ENCODE measurements around the gene PRKCH. TPM values are rescaled to one million over a fixed set of nuclear protein-coding genes. Genes with fewer than 3 reads are reported as not detected.

The PRKCH gene
- total RNA-seq, 1 donor from 2014 or later: 43.0 TPM

- DNase-seq (ENCODE audit: low spot score): no peak
Measured at GRCh38 chr14:61420326-61420725, 98.9 kb downstream of the PRKCH start.

DNA sequence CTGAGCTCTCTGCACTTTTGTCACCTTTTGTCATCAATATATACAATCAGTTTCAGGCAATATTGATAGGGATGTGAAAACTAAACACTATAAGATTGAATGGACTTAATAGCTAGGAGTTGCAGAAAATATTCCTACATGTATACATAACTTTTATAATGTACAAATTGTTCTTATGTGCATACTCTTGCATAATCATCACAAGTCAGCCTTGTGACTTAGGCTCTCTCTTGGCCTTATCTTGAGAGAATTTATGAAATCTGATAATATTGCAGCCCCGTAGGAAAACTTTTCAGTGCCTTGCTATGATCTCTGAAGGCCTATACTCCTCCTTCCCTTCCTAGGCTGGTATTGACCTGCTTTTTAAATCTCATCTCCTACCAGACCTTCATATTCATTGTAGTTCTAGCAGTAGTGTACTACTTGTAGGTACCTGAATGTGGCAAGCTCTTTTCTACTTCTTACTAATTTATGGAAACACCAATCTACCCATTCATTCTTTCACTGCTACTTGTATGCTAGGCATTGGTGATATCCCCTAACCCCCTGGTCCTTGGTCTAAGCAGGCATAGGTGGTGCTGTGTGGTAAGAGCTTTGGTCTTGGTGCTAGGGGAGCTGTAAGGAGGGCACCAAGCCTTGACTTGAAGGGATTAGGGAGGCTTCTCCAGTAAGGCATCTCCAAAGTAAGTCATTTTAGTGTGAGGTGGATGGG lies 100.0 kb downstream of the PRKCH start:
- no peak for DNase-seq (ENCODE audit: low spot score)

- no peak for DNase-seq (ENCODE audit: low spot score)
Measured at GRCh38 chr14:61426048-61426447, 104.7 kb downstream of the PRKCH start.

- DNase-seq (ENCODE audit: low spot score): no peak
Measured at GRCh38 chr14:61428261-61428660, 106.9 kb downstream of the PRKCH start.

DNA sequence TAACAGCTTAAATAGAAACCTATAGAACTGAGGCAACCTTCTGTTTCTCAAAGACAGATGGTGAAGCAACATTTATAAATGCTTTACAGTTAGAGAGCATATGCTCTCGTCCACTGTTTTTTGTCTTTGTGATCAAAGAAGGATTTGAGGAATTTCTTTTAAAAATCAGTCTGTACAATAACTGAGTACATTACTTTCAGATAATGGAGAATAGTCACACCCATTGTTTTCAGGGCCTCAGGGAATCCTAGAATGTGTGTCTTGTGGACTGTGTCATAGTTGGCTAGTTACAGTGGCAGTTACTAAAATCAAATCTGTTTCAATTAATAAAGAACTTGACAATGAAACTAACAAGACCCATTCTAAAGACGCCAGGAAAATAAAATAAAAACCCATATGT lies 107.9 kb downstream of the PRKCH start:
- no peak for DNase-seq (ENCODE audit: low spot score)

DNA sequence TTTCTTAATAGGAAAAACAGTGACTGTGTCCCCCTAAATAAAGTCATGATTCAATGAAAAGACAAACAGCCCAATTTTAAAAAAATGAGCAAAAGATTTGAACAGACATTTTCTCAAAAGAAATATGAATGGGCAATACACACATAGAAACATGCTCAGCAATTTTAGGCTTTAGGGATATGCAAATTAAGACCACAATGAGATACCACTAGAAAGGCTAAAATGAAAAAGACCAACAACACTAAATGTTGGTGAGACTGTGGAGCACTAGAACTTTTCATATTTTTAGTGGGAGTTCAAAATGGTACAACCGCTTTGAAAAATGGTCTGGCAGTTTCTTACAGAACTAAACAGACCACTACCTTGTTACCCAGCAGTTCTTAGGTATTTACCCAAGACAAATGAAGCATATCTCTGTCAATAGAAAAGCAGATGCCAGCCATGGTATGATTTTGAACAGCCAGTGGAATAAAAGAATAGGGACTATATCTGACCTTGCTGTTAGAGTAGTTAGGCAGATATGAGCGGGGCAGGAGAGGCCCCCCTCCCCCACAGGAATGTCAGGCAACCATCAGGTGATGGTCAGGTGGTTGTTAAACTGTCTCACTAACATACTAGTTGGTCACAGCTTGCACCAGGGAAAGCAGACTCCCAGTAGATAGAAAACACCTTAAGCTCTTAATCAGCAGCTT lies 108.8 kb downstream of the PRKCH start:
- DNase-seq (ENCODE audit: low spot score): no peak

GRCh38 chr14:61433169-61433568 lies 111.8 kb downstream of the PRKCH start:
- no peak for DNase-seq (ENCODE audit: low spot score)

GRCh38 chr14:61433828-61434227 lies 112.4 kb downstream of the PRKCH start:
- DNase-seq (ENCODE audit: low spot score): no peak

- DNase-seq (ENCODE audit: low spot score): no peak
Measured at GRCh38 chr14:61434311-61434710, 112.9 kb downstream of the PRKCH start.

GRCh38 chr14:61435563-61436337 lies 114.4 kb downstream of the PRKCH start:
- DNase-seq (ENCODE audit: low spot score): no peak

- no peak for DNase-seq (ENCODE audit: low spot score)
Measured at GRCh38 chr14:61437381-61437780, 116.0 kb downstream of the PRKCH start.

- DNase-seq (ENCODE audit: low spot score): no peak
Measured at GRCh38 chr14:61438036-61438435, 116.7 kb downstream of the PRKCH start.

GRCh38 chr14:61438497-61438859 lies 117.1 kb downstream of the PRKCH start:
- no peak for DNase-seq (ENCODE audit: low spot score)

DNA sequence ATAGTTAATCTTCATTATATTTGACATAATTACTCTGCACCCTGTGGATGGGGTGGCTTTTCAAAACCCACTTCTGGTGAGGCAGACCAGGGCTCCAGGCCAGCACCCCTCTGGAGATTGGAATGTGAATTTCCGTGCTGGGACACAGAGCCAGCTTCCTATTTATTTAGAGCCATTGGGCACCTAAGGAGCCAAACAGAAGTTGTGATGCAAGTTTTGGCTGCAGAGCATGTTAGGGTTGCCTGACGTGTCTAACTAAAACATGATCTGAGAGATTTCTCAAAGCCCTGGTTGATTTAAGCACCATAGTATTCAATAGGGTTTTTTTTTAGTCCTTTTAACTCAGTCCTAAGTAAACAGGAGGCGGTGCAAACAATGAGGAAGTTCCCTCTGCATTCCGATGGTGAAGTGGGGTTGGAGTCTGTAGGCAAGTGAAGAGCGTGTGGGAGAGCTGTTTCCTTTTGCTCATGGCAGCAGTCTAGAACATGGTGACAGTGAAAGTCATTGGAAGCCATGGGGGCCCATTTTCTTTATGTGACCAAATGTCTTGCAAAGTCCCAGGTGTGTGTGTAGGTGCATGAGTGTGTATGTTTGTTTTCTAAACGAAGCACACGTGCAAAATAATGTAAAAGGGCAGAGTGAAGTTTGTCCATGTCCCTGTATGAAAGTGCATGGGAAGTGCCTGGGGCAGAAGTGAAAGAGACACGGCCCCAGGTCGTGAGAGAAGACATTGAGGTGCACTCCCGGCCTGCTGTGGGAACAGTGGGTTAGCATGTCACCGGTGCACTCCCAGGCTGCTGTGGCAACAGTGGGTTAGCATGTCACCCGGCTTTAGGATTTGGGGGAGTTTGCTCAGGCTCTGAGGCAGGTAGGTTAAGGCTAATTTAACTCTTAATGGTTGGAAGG lies 117.7 kb downstream of the PRKCH start:
- DNase-seq (ENCODE audit: low spot score): no peak

DNA sequence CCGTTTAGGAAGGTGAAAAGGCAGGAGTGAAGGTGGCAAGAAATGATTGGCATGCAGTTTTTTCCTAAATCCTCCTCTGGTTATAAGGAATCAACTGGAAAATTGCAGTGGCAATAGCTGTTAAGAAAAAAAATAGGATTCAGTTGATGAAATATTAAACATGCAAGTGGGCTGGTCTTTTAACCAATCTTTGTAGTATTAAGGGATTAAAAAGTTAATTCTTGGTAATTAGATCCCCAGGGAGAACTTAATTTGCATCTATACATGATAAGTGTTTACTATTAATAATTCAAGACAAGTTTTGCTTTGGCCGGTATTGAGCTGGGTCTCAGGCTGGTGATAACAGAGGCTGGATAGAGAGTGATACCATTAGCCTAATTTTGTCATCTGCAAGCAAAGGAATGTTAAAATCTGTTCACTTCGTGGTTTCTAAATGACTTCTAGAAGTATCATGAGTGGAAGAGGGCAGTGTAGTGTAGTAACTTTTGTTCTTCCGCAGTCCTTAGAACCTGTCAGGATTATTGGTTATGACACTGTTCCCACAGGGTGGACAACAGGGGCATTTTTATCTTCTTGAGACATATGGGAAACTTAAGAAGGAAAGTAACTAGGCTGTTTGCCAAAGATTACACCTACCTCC lies 118.5 kb downstream of the PRKCH start:
- DNase-seq (ENCODE audit: low spot score): no peak

DNA sequence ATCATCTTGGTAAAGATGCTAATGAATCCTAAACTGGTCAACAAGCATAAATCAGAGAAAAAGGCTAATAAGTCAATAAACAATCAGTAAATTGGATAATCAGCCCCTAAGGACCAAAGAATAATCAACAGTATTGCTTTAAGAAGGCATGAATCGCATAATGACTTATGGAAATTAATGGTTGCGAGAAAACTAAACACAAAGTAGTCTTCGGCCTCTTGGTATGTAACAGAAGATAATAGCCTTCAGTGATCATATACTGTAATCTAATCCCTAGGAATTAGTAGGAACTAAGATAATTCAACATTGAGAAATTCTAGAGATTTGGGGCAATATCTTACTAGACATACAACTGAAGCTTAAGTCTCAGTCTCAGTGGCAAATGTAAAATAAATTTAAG lies 122.1 kb downstream of the PRKCH start:
- no peak for DNase-seq (ENCODE audit: low spot score)

- DNase-seq (ENCODE audit: low spot score): no peak
Measured at GRCh38 chr14:61444215-61444768, 122.9 kb downstream of the PRKCH start.

- no peak for DNase-seq (ENCODE audit: low spot score)
Measured at GRCh38 chr14:61451491-61451890, 130.1 kb downstream of the PRKCH start.

- no peak for DNase-seq (ENCODE audit: low spot score)
Measured at GRCh38 chr14:61451891-61452400, 130.6 kb downstream of the PRKCH start.

DNA sequence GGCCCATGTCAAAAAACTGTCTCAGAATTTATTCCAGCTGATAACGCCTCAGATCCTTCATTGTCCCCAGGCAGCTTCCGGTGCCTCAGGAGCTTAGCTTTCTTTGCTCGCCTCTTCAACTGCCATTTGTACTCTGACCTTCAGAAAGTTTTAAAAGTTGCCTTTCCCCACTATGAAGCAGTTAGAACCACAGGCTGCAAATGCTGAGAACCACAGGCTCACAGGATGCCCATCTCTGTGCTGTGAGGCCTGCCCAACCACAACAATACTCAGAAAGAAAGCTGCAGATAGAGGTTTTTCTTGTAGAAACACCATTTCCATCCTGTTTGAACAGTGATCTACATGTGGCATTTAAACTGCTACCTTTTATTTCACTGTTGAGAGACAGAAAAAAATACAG lies 131.1 kb downstream of the PRKCH start:
- no peak for DNase-seq (ENCODE audit: low spot score)

Measured in mesenteric fat pad (tissue), 1 donor.